GM12801 (cell line): Measurements from ENCODE around the gene MALRD1.

ENCODE experiments used
- CTCF ChIP-seq: IDR thresholded peaks from one replicate; pipeline ENCODE4 v1.5.1; 2011; ENCODE audit warnings: control low read depth; ENCODE audit not compliant: insufficient read length; ENCODE audit errors: extremely low read depth

MALRD1 gene

GRCh38 chr10:19098803-19099202 is 50.2 kb downstream of the MALRD1 start:
- TF ChIP-seq CTCF, result no peak

GRCh38 chr10:19107406-19107805 is 58.8 kb downstream of the MALRD1 start:
- TF ChIP-seq CTCF, result no peak

- TF ChIP-seq CTCF, result no peak
These were observed 63.1 kb downstream of the MALRD1 start for GRCh38 chr10:19111501-19112267.

- no peak for TF ChIP-seq CTCF
These were observed 68.8 kb downstream of the MALRD1 start for GRCh38 chr10:19117438-19117837.

GRCh38 chr10:19119191-19119590 is 70.6 kb downstream of the MALRD1 start:
- no peak for TF ChIP-seq CTCF

- no peak for TF ChIP-seq CTCF
These were observed 71.8 kb downstream of the MALRD1 start for GRCh38 chr10:19120381-19120908.

- no peak for TF ChIP-seq CTCF
These were observed 85.4 kb downstream of the MALRD1 start for GRCh38 chr10:19133992-19134391.
